Progenitor cell of endocrine pancreas (in vitro differentiated cells): ENCODE data around the gene EFNA2. TPM values are rescaled to one million over a fixed set of nuclear protein-coding genes. Genes with fewer than 3 reads are reported as not detected.

ENCODE experiments used
- DNase-seq: peaks from one replicate; pipeline ENCODE4 v3.0.0; 2021; ENCODE audit warnings: low spot score; ENCODE audit not compliant: unreplicated experiment
- H3K27ac Mint-ChIP-seq: 2 replicates; pipeline ENCODE4 v1.8.0; 2021; ENCODE audit warnings: mild to moderate bottlenecking, moderate library complexity, mixed read lengths
- H3K27me3 Mint-ChIP-seq: 2 replicates; pipeline ENCODE4 v1.8.0; 2021; ENCODE audit warnings: mixed read lengths
- H3K36me3 Mint-ChIP-seq: 2 replicates; pipeline ENCODE4 v1.8.0; 2022; ENCODE audit warnings: mixed read lengths; ENCODE audit not compliant: insufficient read depth
- H3K4me1 Mint-ChIP-seq: 2 replicates; pipeline ENCODE4 v1.8.0; 2021; ENCODE audit warnings: low read depth, mixed read lengths
- H3K4me3 Mint-ChIP-seq: 2 replicates; pipeline ENCODE4 v1.8.0; 2021; ENCODE audit warnings: low read depth, mild to moderate bottlenecking, moderate library complexity, mixed read lengths
- H3K9me3 Mint-ChIP-seq: 2 replicates; pipeline ENCODE4 v1.8.0; 2021; ENCODE audit warnings: low read depth, mixed read lengths
- CTCF ChIP-seq: fragments of 200-600 bp; sonication (generic); IDR thresholded peaks from one replicate; pipeline ENCODE4 v1.5.0; 2021; ENCODE audit warnings: antibody characterized with exemption, mild to moderate bottlenecking; ENCODE audit not compliant: unreplicated experiment
- total RNA-seq: library from RNA; stranded (reverse); gene quantifications from 2 replicates; pipeline ENCODE4 v1.2.1, GENCODE V29; 2021

The EFNA2 gene
- total RNA-seq, 1 donor from 2014 or later = 26.5 TPM

DNA sequence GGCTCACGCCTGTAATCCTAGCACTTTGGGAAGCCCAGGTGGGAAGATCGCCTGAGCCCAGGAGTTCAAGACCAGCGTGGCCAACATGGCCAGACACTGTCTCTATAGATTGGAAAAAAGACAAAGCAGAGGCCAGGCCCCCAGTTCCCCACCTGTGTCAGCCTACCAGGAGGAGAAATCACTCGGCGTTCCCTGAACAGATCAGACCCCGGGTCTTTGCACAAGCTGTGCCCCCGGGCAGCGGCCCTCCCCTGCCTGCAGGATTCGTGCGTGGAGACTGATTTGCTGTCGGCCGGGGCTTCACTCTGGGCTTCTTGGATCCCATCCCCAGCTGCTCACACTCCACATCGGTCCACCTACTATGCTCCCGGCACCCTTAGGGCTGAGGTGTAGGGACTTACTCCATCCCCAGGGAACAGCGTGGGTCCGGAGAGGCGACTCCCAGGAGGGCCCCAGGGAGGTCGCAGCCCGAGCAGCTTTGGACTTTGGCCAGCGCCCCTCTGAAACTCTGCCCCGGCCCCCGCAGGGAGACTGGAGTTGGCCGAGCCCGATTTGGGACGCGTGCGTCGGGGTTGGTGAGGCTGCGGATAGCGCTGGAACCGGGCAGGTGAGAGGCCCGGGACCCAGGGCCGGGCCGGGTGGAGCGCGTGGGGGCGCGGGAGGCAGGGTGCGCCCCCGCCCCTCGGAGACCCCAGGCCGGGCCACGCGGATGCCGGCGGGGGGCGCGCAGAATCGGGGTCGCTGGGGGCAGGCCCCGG, 515 bp upstream of the EFNA2 start:
- Mint-ChIP-seq H3K27ac (peak overlapping the region; percentile 80), H3K27me3 (peaks cover 2% of the 10 kb centered on the region)
- DNase-seq = no peak

GRCh38 chr19:1286487-1287353, 1.0 kb downstream of the EFNA2 start:
- no peaks in the 10 kb centered on the region for H3K9me3 Mint-ChIP-seq
- peaks cover 10% of the 10 kb centered on the region for H3K4me1 Mint-ChIP-seq
- DNase-seq = no peak
- peaks cover 2% of the 10 kb centered on the region for H3K27me3 Mint-ChIP-seq
- H3K27ac Mint-ChIP-seq = peak overlapping the region; percentile 74
- peak overlapping the region; percentile 81 for H3K4me3 Mint-ChIP-seq
- H3K36me3 Mint-ChIP-seq = no peaks in the 10 kb centered on the region
- no peak for TF ChIP-seq CTCF

More for the DNA sequence above, 515 bp upstream of the EFNA2 start:
- H3K4me1 Mint-ChIP-seq = peaks cover 10% of the 10 kb centered on the region
- H3K4me3 Mint-ChIP-seq = peak overlapping the region; percentile 73
- H3K9me3 Mint-ChIP-seq = no peaks in the 10 kb centered on the region
- no peaks in the 10 kb centered on the region for H3K36me3 Mint-ChIP-seq
- TF ChIP-seq CTCF = no peak

DNA sequence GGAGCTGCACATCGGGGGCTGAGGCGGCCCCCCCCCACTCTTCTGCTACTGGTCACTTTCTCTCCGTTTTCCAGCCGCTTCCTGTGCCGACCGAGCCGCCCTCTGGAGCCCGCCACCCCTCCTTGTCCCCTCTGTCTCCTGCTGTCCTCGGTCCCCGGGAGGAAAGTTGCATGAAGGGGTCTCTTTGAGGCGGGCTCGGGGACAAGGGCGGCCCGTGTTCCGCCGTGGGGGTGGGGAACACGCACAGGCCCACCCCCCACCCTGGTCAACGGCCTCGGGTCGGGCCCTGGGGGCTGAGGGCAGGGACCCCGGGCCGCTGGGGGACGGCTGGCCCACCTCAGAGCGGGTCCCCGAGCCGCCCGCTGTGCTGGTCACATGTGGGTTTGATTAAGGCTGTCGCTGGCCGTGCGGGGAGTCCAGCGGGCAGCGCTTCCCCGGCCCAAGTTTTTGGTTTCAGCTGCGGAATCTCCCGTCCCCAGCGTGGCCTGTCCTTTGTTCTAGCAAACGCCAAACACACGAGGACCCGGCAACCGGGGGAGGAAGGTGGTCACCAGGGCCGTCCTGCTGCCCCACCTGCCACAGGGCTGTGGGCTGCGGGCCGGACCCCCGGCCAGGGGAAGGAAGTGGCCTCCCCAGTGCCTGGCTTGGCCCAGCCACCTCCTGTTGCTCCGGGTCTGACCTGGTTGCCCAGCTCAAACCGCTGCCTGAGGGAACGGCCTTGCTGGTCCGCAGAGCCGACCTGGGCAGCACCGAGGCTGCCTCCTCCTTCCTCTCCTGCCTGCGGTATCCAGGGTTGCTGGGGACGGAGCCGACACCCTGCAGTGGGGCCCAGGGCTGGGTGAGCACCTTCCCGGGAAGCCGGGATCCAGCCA, 1.9 kb downstream of the EFNA2 start:
- Mint-ChIP-seq H3K4me3 (peak overlapping the region; percentile 81), H3K4me1 (peaks cover 10% of the 10 kb centered on the region), H3K27ac (no peak overlapping the region), H3K36me3 (no peaks in the 10 kb centered on the region), H3K27me3 (peaks cover 2% of the 10 kb centered on the region), H3K9me3 (no peaks in the 10 kb centered on the region)
- DNase-seq = no peak
- TF ChIP-seq CTCF = no peak

DNA sequence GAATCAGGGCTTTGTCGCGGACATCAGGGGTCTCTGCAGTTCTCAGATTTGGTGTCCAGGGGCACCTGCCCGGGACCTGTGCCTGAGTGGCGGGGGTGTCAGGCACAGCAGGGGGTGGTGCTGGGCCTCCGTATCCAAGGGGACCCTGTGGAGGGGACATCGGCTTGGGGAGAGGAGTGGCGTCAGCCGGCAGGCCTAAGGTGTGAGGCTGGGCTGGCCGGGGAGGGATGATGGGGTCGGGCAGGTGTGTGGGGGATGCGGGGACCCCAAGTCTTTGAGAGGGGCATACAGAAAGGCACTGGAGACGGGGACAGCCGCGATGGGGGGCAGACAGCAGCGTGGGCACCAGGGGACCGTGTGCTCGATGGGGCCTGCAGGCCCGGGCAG, 2.5 kb downstream of the EFNA2 start:
- Mint-ChIP-seq H3K27ac (no peak overlapping the region), H3K4me3 (peak overlapping the region; percentile 37), H3K9me3 (no peaks in the 10 kb centered on the region), H3K27me3 (peaks cover 2% of the 10 kb centered on the region), H3K4me1 (peaks cover 9% of the 10 kb centered on the region), H3K36me3 (no peaks in the 10 kb centered on the region)
- no peak for DNase-seq
- no peak for TF ChIP-seq CTCF
